Naive thymus-derived CD8-positive, alpha-beta T cell (primary cell): ENCODE data around the gene NONO. TPM values are rescaled to one million over a fixed set of nuclear protein-coding genes. Genes with fewer than 3 reads are reported as not detected.
"Not testable (repeated sequence)": the region's sequence is repeated elsewhere in the genome, so short reads cannot be mapped to it uniquely, and the experiment has no call there.

Experiments
- ATAC-seq, 2 donors: fragments of 150-1000 bp; cut with Tn5 transposase in 1 of 2; sonication (Bioruptor Pico), chemical (Tn5 transposase) in 1 of 2; 1 replicate in 1 of 2; 2 replicates in 1 of 2; pipeline ENCODE4 v1.10.0; 2021; ENCODE audit warnings: mild to moderate bottlenecking in 2 of 2, moderate library complexity in 2 of 2
- POLR2A ChIA-PET: fragments of 350-600 bp; sonication (Branson Sonifier 250); formaldehyde crosslinking; loops from one replicate; lab custom pipeline; 2021; ENCODE audit warnings: antibody characterized with exemption; lab: Charles Lee
- DNase-seq, 10 donors: peaks; one replicate each; pipeline versions ENCODE4 v3.0.0 to v3.0.0-alpha.2; 2020 to 2022
- H3K27ac Mint-ChIP-seq, 10 donors: one replicate each; pipeline ENCODE4 v1.8.0; 2020 to 2022; ENCODE audit warnings: mild to moderate bottlenecking in 10 of 10, mixed read lengths in 10 of 10, moderate library complexity in 4 of 10, inconsistent platforms in 1 of 10
- H3K27me3 Mint-ChIP-seq, 5 donors: one replicate each; pipeline ENCODE4 v1.8.0; 2021 to 2022; ENCODE audit warnings: mixed read lengths in 5 of 5
- H3K36me3 Mint-ChIP-seq, 3 donors: one replicate each; pipeline ENCODE4 v1.8.0; 2020 to 2022; ENCODE audit warnings: mixed read lengths in 3 of 3, mild to moderate bottlenecking in 2 of 3, inconsistent platforms in 1 of 3
- H3K4me1 Mint-ChIP-seq, 4 donors: one replicate each; pipeline ENCODE4 v1.8.0; 2021 to 2022; ENCODE audit warnings: mixed read lengths in 4 of 4
- H3K4me3 Mint-ChIP-seq, 10 donors: one replicate each; pipeline ENCODE4 v1.8.0; 2020 to 2022; ENCODE audit warnings: mild to moderate bottlenecking in 10 of 10, mixed read lengths in 10 of 10, moderate library complexity in 6 of 10, inconsistent platforms in 1 of 10
- H3K9me3 Mint-ChIP-seq, 9 donors: one replicate each; pipeline ENCODE4 v1.8.0; 2020 to 2022; ENCODE audit warnings: mixed read lengths in 9 of 9, mild to moderate bottlenecking in 3 of 9, inconsistent platforms in 1 of 9, moderate library complexity in 1 of 9
- polyA plus RNA-seq, 3 donors: library from polyadenylated mRNA; unstranded; fragments of 300-500 nt; fragmentation: Illumina TruSeq; gene quantifications; one replicate each; pipeline ENCODE4 v1.2.3, GENCODE V29; 2021
- total RNA-seq, 8 experiments: library from RNA in 2 of 8; stranded (reverse) in 2 of 8; gene quantifications; one replicate each; pipeline ENCODE4 v1.2.3 and lab custom pipeline; 2021 to 2026

NONO gene
- total and polyA plus RNA-seq, 5 experiments from 2014 or later: 177 to 387 (median 199) TPM

- Mint-ChIP-seq H3K36me3 (peaks cover 2 to 69% (median 5%) of the 10 kb centered on the region in 3 donors), H3K27me3 (no peaks in the 10 kb centered on the region), H3K4me1 (peaks cover 5 to 24% (median 21%) of the 10 kb centered on the region in 4 donors), H3K27ac (peak overlapping the region in 1 of 10 donors; percentile 72), H3K4me3 (no peak overlapping the region), H3K9me3 (no peaks in the 10 kb centered on the region)
- ATAC-seq: no peak
- POLR2A ChIA-PET: interaction anchor here (0.8 kb wide), 1 partner anchor 7 kb away, joined by 3 read pairs; no protein-coding TSS in a partner anchor
- no peak for DNase-seq
Measured at GRCh38 chrX:71291381-71291780, 7.9 kb downstream of the NONO start.

- DNase-seq (no peak), ATAC-seq (no peak)
- Mint-ChIP-seq H3K9me3 (no peaks in the 10 kb centered on the region), H3K27me3 (no peaks in the 10 kb centered on the region), H3K4me1 (peaks cover 5 to 22% (median 15%) of the 10 kb centered on the region in 4 donors), H3K4me3 (no peak overlapping the region), H3K27ac (peak overlapping the region in 1 of 10 donors; percentile 52), H3K36me3 (peaks cover 4 to 76% (median 5%) of the 10 kb centered on the region in 3 donors)
- POLR2A ChIA-PET: interaction anchor here (1.0 to 1.3 kb wide), 2 partner anchors 39 to 97 kb away, joined by 3 read pairs; partner anchors contain the start of gene ZMYM3
Measured at GRCh38 chrX:71292669-71293365, 9.4 kb downstream of the NONO start.

DNA sequence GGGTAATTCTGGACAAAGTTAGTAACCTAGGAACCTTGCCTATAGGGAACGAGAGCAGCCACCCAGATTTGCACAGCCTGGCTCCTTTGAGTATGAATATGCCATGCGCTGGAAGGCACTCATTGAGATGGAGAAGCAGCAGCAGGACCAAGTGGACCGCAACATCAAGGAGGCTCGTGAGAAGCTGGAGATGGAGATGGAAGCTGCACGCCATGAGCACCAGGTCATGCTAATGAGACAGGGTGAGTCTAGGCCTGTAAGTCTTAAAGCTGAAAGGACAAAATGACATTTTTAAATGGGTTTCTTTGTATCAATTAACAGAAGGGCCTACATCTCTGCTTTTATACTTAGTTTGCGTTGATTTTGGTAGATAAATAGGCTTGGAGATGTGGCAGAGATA, 13.4 kb downstream of the NONO start:
- Mint-ChIP-seq H3K27me3 (no peaks in the 10 kb centered on the region), H3K4me1 (peaks cover 0 to 7% (median under 1%) of the 10 kb centered on the region in 4 donors), H3K27ac (no peak overlapping the region), H3K9me3 (no peaks in the 10 kb centered on the region), H3K36me3 (peaks cover 5 to 90% (median 11%) of the 10 kb centered on the region in 3 donors), H3K4me3 (no peak overlapping the region)
- DNase-seq: no peak
- POLR2A ChIA-PET: interaction anchor here (1.1 kb wide), 1 partner anchor 69 kb away, joined by 3 read pairs; the partner anchor contains the start of gene TAF1
- no peak for ATAC-seq

GRCh38 chrX:71298119-71298518, 14.7 kb downstream of the NONO start:
- Mint-ChIP-seq H3K27ac (no peak overlapping the region), H3K27me3 (no peaks in the 10 kb centered on the region), H3K4me1 (peaks cover 3 to 9% (median 6%) of the 10 kb centered on the region in 4 donors), H3K4me3 (no peak overlapping the region), H3K9me3 (no peaks in the 10 kb centered on the region), H3K36me3 (peaks cover 5 to 77% (median 11%) of the 10 kb centered on the region in 3 donors)
- ATAC-seq: no peak
- DNase-seq: no peak
- POLR2A ChIA-PET: no interaction called here

DNA sequence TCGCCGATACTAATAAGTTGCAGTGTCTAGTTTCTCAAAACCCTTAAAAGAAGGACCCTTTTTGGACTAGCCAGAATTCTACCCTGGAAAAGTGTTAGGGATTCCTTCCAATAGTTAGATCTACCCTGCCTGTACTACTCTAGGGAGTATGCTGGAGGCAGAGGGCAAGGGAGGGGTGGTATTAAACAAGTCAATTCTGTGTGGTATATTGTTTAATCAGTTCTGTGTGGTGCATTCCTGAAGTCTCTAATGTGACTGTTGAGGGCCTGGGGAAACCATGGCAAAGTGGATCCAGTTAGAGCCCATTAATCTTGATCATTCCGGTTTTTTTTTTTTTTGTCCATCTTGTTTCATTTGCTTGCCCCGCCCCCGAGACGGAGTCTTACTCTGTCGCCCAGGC, 16.6 kb downstream of the NONO start:
- H3K4me1 Mint-ChIP-seq, H3K4me3 Mint-ChIP-seq, H3K9me3 Mint-ChIP-seq, DNase-seq, H3K27me3 Mint-ChIP-seq, ATAC-seq: not testable (repeated sequence)
- Mint-ChIP-seq H3K36me3 (peaks cover 0 to 78% (median 10%) of the 10 kb centered on the region in 3 donors), H3K27ac (peak overlapping the region in 1 of 10 donors; percentile 53)
- POLR2A ChIA-PET: interaction anchor here (1.2 kb wide), 1 partner anchor 46 kb away, joined by 4 read pairs; the partner anchor contains the start of gene ZMYM3

DNA sequence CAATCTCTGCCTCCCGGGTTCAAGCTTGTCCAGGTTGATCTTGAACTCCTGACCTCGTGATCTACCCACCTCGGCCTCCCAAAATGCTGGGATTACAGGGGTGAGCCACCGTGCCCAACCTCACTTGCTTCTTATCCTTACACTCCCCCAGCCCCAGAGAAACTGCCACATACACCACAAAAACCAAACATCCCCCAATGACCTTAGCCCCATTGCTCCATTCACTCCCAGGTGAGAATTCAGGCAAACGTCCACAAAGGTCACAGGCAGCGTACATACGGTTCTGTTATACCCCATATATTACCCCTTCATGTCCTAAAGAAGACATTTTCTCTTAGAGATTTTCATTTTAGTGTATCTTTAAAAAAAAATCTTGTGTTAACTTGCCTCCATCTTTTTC, 17.1 kb downstream of the NONO start:
- not testable (repeated sequence) for H3K9me3 Mint-ChIP-seq, H3K27me3 Mint-ChIP-seq, H3K4me3 Mint-ChIP-seq, H3K4me1 Mint-ChIP-seq, DNase-seq, ATAC-seq
- POLR2A ChIA-PET: interaction anchor here (1.2 kb wide), 1 partner anchor 47 kb away, joined by 4 read pairs; the partner anchor contains the start of gene ZMYM3
- H3K36me3 Mint-ChIP-seq: peaks cover 0 to 73% (median 10%) of the 10 kb centered on the region in 3 donors
- H3K27ac Mint-ChIP-seq: peak overlapping the region in 1 of 10 donors; percentile 53

- Mint-ChIP-seq H3K4me1 (peaks cover 3 to 8% (median 6%) of the 10 kb centered on the region in 4 donors), H3K36me3 (peaks cover 0 to 65% (median 10%) of the 10 kb centered on the region in 3 donors), H3K27me3 (no peaks in the 10 kb centered on the region), H3K9me3 (no peaks in the 10 kb centered on the region), H3K4me3 (no peak within 1 kb of the TSS), H3K27ac (peak within 1 kb of the TSS in 5 of 10 donors; percentile 22 to 72 (median 49))
- ATAC-seq: peak in 1 of 2 donors; percentile 26
- no peak for DNase-seq
- POLR2A ChIA-PET: interaction anchor here (0.8 kb wide), 1 partner anchor 47 kb away, joined by 4 read pairs; the partner anchor contains the start of gene ZMYM3
Measured at GRCh38 chrX:71301195-71301924, 17.9 kb downstream of the NONO start, which contains the start of gene ITGB1BP2. Gene ITGB1BP2 (plus strand): TSS chrX:71301750. CDS start chrX:71301807, 57 bp downstream.

- H3K4me3 Mint-ChIP-seq: no peak overlapping the region
- ATAC-seq (no peak), DNase-seq (no peak)
- POLR2A ChIA-PET: no interaction called here
- peaks cover 3 to 8% (median 4%) of the 10 kb centered on the region in 4 donors for H3K4me1 Mint-ChIP-seq
- peaks cover 0 to 52% (median 7%) of the 10 kb centered on the region in 3 donors for H3K36me3 Mint-ChIP-seq
- H3K27me3 Mint-ChIP-seq: no peaks in the 10 kb centered on the region
- H3K9me3 Mint-ChIP-seq: no peaks in the 10 kb centered on the region
- H3K27ac Mint-ChIP-seq: peak overlapping the region in 3 of 10 donors; percentile 9 to 62 (median 44)
Measured at GRCh38 chrX:71302461-71303213, 19.2 kb downstream of the NONO start.

DNA sequence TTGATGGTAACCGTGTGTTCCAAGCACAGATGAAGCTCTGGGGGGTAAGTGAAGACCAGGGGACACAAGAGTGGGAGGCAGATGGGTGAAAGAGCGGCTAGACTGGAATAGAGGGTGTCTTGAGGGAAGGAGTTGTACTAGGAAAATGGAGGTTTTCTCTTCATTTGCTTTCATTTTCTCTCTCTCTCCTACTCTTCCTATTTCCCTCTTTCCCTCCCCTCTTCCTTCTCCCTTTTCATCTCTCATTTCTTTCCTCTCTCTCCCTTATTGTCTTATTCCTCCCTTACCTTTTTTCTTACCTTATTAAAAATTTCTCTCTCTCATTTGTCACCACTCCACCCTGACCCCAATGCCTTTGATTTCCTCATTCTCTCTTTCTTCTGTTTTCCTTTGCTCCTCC, 21.1 kb downstream of the NONO start:
- Mint-ChIP-seq H3K4me3 (no peak overlapping the region), H3K9me3 (no peaks in the 10 kb centered on the region), H3K27me3 (no peaks in the 10 kb centered on the region), H3K27ac (no peak overlapping the region), H3K36me3 (peaks cover 0 to 33% (median 5%) of the 10 kb centered on the region in 3 donors), H3K4me1 (peaks cover 3 to 8% (median 4%) of the 10 kb centered on the region in 4 donors)
- POLR2A ChIA-PET: no interaction called here
- ATAC-seq (no peak), DNase-seq (no peak)

DNA sequence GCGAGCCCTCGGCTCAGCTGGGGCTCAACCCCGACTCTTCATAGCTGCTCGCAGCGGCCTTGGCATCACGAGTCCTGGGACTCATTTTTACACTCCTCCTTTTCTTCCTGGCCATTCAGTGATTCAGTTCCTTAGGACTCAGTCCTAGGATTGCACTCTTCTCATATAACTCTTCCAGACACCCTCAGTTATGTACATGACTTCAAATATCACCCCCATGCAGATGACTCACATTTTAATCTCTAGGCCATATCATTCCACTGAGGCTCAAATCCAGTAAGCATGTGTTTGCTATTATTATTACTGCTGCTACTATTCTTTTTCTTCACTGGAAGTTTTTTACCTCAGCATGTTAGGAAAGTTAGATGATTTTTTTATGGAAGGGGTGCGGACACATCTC, 32.5 kb downstream of the NONO start:
- no peak for ATAC-seq
- no peak overlapping the region for H3K4me3 Mint-ChIP-seq
- no peaks in the 10 kb centered on the region for H3K27me3 Mint-ChIP-seq
- H3K9me3 Mint-ChIP-seq: peaks cover 0 to 2% (median 0%) of the 10 kb centered on the region in 9 donors
- DNase-seq: no peak
- POLR2A ChIA-PET: no interaction called here
- peak overlapping the region in 2 of 10 donors; percentile 24 to 59 for H3K27ac Mint-ChIP-seq
- H3K4me1 Mint-ChIP-seq: peaks cover 0 to 3% (median 0%) of the 10 kb centered on the region in 4 donors
- H3K36me3 Mint-ChIP-seq: peaks cover 0 to 5% (median 0%) of the 10 kb centered on the region in 3 donors

GRCh38 chrX:71316959-71317358, 33.5 kb downstream of the NONO start:
- H3K27me3 Mint-ChIP-seq, H3K4me1 Mint-ChIP-seq, H3K36me3 Mint-ChIP-seq, POLR2A ChIA-PET, H3K9me3 Mint-ChIP-seq, DNase-seq, H3K4me3 Mint-ChIP-seq, ATAC-seq: not testable (repeated sequence)
- peak overlapping the region in 2 of 10 donors; percentile 11 to 29 for H3K27ac Mint-ChIP-seq

DNA sequence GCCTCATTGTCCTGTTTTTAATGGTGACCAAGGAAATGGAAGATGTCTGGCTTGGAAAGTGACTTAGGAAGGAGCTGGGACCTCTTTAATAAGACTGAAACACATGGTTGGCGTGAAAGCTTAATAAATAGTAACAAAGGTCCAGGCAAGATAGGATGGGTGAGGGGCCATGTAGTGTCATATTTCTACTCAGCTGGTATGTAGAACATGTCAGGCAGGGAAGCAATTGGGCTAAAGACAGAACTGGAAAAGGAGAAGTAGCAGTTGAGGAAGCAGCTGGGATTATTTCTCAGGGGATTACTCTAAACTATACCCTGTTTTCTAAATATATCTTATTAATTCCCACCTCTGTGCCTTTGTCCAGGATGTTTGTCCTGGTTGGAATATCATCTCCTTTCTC, 36.7 kb downstream of the NONO start:
- ATAC-seq (no peak), DNase-seq (no peak)
- Mint-ChIP-seq H3K36me3 (peaks cover 0 to 7% (median 0%) of the 10 kb centered on the region in 3 donors), H3K4me1 (no peaks in the 10 kb centered on the region), H3K27me3 (no peaks in the 10 kb centered on the region), H3K27ac (no peak overlapping the region), H3K9me3 (peaks cover 0 to 2% (median 0%) of the 10 kb centered on the region in 9 donors), H3K4me3 (no peak overlapping the region)
- POLR2A ChIA-PET: no interaction called here
